ENCODE data around the gene CCR1.
A peak's percentile ranks its signal among the peaks of the same experiment; 100 is the strongest.

Gene CCR1

GRCh38 chr3:46208167-46208704 lies at the start of gene CCR1:
CCR1 (minus strand) TSS chr3:46208313; CDS start chr3:46204313, 4,000 bp downstream.
- peak; percentile 68 for DNase-seq (ENCODE audit: low read depth)

GRCh38 chr3:46252980-46253379 lies 44.9 kb upstream of the CCR1 start:
- DNase-seq (ENCODE audit: low read depth): no peak

GRCh38 chr3:46245146-46245545 lies 37.0 kb upstream of the CCR1 start:
- no peak for DNase-seq (ENCODE audit: low read depth)

GRCh38 chr3:46243560-46243959 lies 35.4 kb upstream of the CCR1 start:
- no peak for DNase-seq (ENCODE audit: low read depth)

GRCh38 chr3:46242120-46242519 lies 34.0 kb upstream of the CCR1 start, which contains the start of gene CCR3:
CCR3 (plus strand) TSS chr3:46242460; CDS start chr3:46265159, 22,699 bp downstream.
- DNase-seq (ENCODE audit: low read depth): no peak

- DNase-seq (ENCODE audit: low read depth): no peak
Observed at GRCh38 chr3:46239952-46240351, 31.8 kb upstream of the CCR1 start.

- no peak for DNase-seq (ENCODE audit: low read depth)
Observed at GRCh38 chr3:46239301-46239938, 31.3 kb upstream of the CCR1 start.

- DNase-seq (ENCODE audit: low read depth): no peak
Observed at GRCh38 chr3:46238386-46238785, 30.3 kb upstream of the CCR1 start.

- DNase-seq (ENCODE audit: low read depth): no peak
Observed at GRCh38 chr3:46236294-46237054, 28.4 kb upstream of the CCR1 start.

- DNase-seq (ENCODE audit: low read depth): no peak
Observed at GRCh38 chr3:46235425-46235824, 27.3 kb upstream of the CCR1 start.

GRCh38 chr3:46233194-46233593 lies 25.1 kb upstream of the CCR1 start:
- no peak for DNase-seq (ENCODE audit: low read depth)

GRCh38 chr3:46231323-46231722 lies 23.2 kb upstream of the CCR1 start:
- no peak for DNase-seq (ENCODE audit: low read depth)

- no peak for DNase-seq (ENCODE audit: low read depth)
Observed at GRCh38 chr3:46228260-46229242, 20.4 kb upstream of the CCR1 start.

GRCh38 chr3:46222435-46223161 lies 14.5 kb upstream of the CCR1 start:
- no peak for DNase-seq (ENCODE audit: low read depth)

GRCh38 chr3:46221938-46222337 lies 13.8 kb upstream of the CCR1 start:
- DNase-seq (ENCODE audit: low read depth): no peak

GRCh38 chr3:46221391-46221790 lies 13.3 kb upstream of the CCR1 start:
- DNase-seq (ENCODE audit: low read depth): no peak

- DNase-seq (ENCODE audit: low read depth): no peak
Observed at GRCh38 chr3:46218196-46218709, 10.1 kb upstream of the CCR1 start.

GRCh38 chr3:46215810-46216414 lies 7.8 kb upstream of the CCR1 start:
- DNase-seq (ENCODE audit: low read depth): no peak

- DNase-seq (ENCODE audit: low read depth): no peak
Observed at GRCh38 chr3:46214751-46215352, 6.7 kb upstream of the CCR1 start.

GRCh38 chr3:46213201-46213600 lies 5.1 kb upstream of the CCR1 start:
- no peak for DNase-seq (ENCODE audit: low read depth)
